Lower leg skin (tissue), 4 donors: ENCODE measurements around the gene TNS3. TPM values are rescaled to one million over a fixed set of nuclear protein-coding genes. Genes with fewer than 3 reads are reported as not detected.
"Not testable (repeated sequence)": the region's sequence is repeated elsewhere in the genome, so short reads cannot be mapped to it uniquely, and the experiment has no call there.

Experiments
- DNase-seq, 2 donors: peaks; one replicate each; pipeline ENCODE4 v3.0.0-alpha.2; 2019; ENCODE audit warnings: low spot score in 2 of 2
- H3K4me3 ChIP-seq: fragments of 200-600 bp; sonication (generic); 2 replicates; pipeline ENCODE4 v1.5.1; 2017; ENCODE audit warnings: mild to moderate bottlenecking, low read depth; ENCODE audit not compliant: poor library complexity, severe bottlenecking
- POLR2A ChIP-seq, 2 donors: fragments of 450-650 bp; IDR thresholded peaks; one replicate each; pipeline ENCODE4 v1.6.1; 2016 to 2017; ENCODE audit warnings: antibody characterized with exemption in 2 of 2, mild to moderate bottlenecking in 1 of 2, moderate library complexity in 1 of 2
- WGBS, 2 donors: methylation state at CpG; one replicate each; pipeline ENCODE4 v1.1.5; 2018; 5-methylcytosine and 5-hydroxymethylcytosine counted together
- intact Hi-C: fragments of 100-400 bp; cut with DNase I; formaldehyde crosslinking; loops from one replicate; pipeline ENCODE4 v1.15.0; 2023; ENCODE audit warnings: low total_unique reads
- total RNA-seq, 4 donors: library from RNA; depleted of rRNA; stranded (reverse); fragments of >200 nt; gene quantifications; one replicate each; pipeline ENCODE4 v1.1.0, GENCODE V29; 2016
- TF ChIP-seq, protein P1 (sequence below), 3 donors: fragments of 450-650 bp; IDR thresholded peaks; one replicate each; pipeline ENCODE4 v1.5.1; 2016; ENCODE audit warnings: antibody characterized with exemption in 3 of 3, mild to moderate bottlenecking in 3 of 3, moderate library complexity in 2 of 3

TNS3 gene
- total RNA-seq, 4 donors from 2014 or later, result 19.5 to 33.9 (median 25.5) TPM

DNA sequence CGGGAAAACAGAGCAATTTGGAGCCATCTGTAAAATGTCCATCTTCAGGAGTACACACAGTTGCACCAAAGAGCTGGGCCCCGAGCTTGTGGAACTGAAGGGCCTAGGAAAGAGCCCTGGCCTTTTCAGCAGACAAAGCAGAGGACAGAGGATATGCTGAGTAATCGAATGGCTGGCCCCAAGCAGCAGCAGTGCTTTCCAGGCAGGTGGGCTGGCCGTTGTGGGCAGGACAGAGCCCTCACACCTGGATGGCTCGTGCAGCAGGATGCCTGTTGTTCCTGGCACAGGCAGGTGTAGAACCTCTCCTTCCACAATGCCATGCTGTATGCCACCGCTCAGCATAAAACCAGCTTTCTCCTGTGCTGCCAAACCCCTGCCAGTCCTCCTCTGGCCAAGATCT lies 32.5 kb upstream of the TNS3 start:
- TF ChIP-seq, protein P1, sequence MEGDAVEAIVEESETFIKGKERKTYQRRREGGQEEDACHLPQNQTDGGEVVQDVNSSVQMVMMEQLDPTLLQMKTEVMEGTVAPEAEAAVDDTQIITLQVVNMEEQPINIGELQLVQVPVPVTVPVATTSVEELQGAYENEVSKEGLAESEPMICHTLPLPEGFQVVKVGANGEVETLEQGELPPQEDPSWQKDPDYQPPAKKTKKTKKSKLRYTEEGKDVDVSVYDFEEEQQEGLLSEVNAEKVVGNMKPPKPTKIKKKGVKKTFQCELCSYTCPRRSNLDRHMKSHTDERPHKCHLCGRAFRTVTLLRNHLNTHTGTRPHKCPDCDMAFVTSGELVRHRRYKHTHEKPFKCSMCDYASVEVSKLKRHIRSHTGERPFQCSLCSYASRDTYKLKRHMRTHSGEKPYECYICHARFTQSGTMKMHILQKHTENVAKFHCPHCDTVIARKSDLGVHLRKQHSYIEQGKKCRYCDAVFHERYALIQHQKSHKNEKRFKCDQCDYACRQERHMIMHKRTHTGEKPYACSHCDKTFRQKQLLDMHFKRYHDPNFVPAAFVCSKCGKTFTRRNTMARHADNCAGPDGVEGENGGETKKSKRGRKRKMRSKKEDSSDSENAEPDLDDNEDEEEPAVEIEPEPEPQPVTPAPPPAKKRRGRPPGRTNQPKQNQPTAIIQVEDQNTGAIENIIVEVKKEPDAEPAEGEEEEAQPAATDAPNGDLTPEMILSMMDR (IDR thresholded peaks at IDR 0.05), result no peak
- TF ChIP-seq POLR2A (IDR thresholded peaks at IDR 0.05), result no peak
- intact Hi-C loops, result no loop called here
- DNase-seq, result no peak
- H3K4me3 ChIP-seq, result no peak overlapping the region
- 83 to 87% methylated on average over 6 of the region's 6 CpGs for WGBS, 2 donors

DNA sequence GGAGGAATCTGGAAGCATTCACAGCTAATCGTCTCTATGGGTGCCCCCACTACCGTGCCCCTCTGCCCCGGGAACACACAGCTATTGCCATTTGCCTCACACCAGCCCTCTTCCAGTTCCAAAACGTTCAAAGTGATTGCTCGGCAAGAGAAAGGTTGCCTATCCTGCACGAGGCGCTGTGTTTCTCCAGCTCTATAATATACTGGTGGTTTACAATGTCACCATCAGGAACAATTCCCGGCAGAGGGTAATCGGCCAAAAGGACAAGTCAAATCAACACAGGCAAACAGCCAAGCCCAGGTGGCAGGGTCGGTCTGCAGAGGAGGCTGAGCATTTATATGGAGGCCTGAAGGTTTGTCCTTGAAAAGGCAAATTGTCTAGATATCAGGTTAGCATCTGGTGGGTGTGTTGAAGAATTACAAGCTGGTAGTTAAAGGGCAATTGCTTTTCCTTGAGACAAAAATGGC lies 29.2 kb upstream of the TNS3 start:
- TF ChIP-seq, protein P1 (IDR thresholded peaks at IDR 0.05), result no peak
- no peak for TF ChIP-seq POLR2A (IDR thresholded peaks at IDR 0.05)
- no peak for DNase-seq
- WGBS, 2 donors, result 58 to 59% methylated on average over 10 of the region's 10 CpGs

DNA sequence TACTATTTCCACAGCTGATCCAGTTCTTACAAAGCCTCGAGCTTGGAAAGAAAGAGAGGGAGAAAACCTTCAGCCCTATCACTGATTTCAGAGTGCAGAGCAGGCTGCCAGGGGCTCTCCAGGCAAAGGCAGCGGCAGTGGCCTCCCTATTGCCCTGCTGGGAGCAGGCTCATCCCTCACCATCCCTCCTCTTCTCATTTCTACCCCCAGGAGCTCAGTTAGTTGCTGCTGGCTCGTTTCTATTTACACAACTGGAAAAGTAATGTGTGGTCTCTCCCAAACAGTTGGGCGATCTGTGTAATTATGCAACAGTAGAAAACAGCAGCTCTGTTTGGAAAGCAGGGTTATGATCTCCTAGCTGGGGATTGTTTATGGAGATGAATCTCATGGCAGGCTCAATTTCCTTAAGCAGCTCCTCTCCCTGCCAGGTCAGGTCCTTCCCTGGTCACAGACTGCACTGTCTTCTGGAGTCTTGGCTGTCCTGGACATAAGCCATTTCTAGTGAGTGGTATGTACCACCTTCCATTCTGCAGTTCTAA lies 28.7 kb upstream of the TNS3 start:
- intact Hi-C loops, result no loop called here
- 31 to 39% methylated on average over 4 of the region's 4 CpGs for WGBS, 2 donors
- TF ChIP-seq POLR2A (IDR thresholded peaks at IDR 0.05), result no peak
- TF ChIP-seq, protein P1 (IDR thresholded peaks at IDR 0.05), result no peak

More for the DNA sequence above, 29.2 kb upstream of the TNS3 start:
- H3K4me3 ChIP-seq, result no peak overlapping the region
- intact Hi-C loops, result no loop called here

DNA sequence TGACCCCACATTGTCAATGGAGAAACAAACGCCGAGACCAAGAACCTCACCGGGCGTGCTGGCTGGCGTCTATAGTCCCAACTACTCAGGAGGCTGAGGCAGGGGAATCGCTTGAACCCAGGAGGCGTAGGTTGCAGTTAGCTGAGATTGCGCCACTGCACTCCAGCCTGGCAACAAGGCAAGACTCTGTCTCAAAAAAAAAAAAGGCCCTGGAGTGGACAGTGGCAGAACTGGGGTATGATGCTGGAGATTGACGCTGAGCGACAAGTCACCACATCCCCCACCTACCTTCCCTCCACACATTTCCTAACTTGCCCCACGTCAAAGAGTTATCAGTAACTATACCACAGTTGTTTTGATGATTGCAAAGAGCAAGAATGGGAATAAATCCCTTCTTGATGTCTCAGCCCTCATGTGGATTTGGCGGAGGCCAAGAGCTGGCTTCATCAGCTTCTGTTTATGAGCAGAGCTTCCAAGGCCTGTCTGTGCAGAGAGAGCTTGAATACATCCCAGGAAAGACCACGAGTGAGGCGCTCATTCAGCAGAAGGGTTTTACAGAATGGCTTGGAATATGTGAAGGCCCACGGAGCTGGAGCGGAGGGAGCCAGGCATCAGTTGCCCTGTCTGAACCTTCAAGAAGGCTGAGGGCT lies 28.0 kb upstream of the TNS3 start:
- 75 to 80% methylated on average over 16 of the region's 16 CpGs for WGBS, 2 donors
- TF ChIP-seq POLR2A (IDR thresholded peaks at IDR 0.05), result no peak
- TF ChIP-seq, protein P1 (IDR thresholded peaks at IDR 0.05), result no peak
- DNase-seq, result peak in 1 of 2 donors; percentile 45
- no peak overlapping the region for H3K4me3 ChIP-seq
- intact Hi-C loops, result no loop called here

More for the DNA sequence above, 28.7 kb upstream of the TNS3 start:
- H3K4me3 ChIP-seq, result no peak overlapping the region
- DNase-seq, result no peak

DNA sequence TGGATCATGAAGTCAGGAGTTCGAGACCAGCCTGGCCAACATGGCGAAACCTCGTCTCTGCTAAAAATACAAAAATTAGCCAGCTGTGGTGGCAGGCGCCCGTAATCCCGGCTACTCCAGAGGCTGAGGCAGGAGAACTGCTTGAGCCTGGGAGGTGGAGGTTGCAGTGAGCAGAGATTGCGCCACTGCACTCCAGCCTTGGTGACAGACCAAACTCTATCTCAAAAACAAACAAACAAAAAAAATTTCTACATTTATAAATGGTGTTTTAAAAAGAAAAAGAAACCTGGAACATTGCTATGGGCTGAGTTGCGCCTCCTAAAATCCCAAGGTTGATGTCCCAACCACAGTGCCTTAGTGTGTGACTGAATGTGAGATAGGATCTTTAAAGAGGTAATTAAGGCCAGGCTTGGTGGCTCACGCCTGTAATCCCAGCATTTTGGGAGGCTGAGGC lies 24.7 kb upstream of the TNS3 start:
- H3K4me3 ChIP-seq, DNase-seq, intact Hi-C loops: not testable (repeated sequence)
- 95 to 96% methylated on average over 9 of the region's 9 CpGs for WGBS, 2 donors

DNA sequence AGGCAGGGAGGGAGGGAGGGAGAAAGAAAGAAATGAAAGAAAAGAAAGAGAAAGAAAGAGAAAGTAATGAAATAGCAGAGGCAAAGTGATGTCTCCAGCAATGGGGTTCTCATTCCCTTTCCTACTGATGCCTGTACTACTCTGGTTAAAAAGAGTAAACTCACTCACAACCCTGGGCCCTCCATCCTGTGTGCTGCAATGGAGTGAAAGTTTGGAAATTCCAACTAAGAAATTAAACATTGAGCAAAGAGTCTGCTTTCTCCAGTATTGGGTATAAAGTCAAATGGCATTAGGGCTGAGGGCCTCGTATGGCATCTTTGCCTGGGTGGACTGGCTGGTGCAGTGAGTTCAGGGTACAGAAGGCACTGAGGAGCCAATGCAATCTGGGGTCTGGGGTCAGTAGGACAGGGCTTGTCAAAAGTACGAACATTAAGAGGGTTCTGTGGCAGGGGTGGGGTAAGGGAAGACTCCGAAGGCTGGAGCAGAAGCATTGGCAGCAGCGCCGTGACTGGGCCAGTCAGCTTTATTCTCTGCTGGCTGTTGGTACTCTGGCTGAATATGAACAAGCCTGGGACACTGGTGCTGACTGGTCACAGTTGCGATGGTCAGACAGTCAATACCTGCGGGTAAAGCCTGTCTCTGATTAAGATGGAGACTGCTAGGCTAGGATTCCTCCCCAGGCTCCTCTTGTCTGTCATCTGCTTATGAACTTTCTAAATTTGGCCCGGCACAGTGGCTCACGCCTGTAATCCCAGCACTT lies 24.1 kb upstream of the TNS3 start:
- H3K4me3 ChIP-seq, result no peak overlapping the region
- intact Hi-C loops, result no loop called here
- 85 to 95% methylated on average over 9 of the region's 9 CpGs for WGBS, 2 donors
- TF ChIP-seq POLR2A (IDR thresholded peaks at IDR 0.05), result no peak
- TF ChIP-seq, protein P1 (IDR thresholded peaks at IDR 0.05), result no peak
- DNase-seq, result no peak
